ENCODE results near the gene USP13. TPM values are rescaled to one million over a fixed set of nuclear protein-coding genes. Genes with fewer than 3 reads are reported as not detected.

Gene USP13
- 4.6 and 8.2 TPM in 2 replicates for total RNA-seq (2014; rRNA removed; shearing (Covaris generic))
- 6.0 and 9.2 TPM in 2 replicates for polyA plus RNA-seq (2016; fragmentation: Nextera tagmentation; extraction: Ambion mirVana)

GRCh38 chr3:179652447-179653095 is at the start of gene USP13:
TSS of gene USP13 (plus strand) at chr3:179653040. CDS start at chr3:179653226, 186 bp downstream.
- no peaks in the 10 kb centered on the region for H3K9me3 ChIP-seq (ENCODE audit: low read depth)
- in situ Hi-C loops (cut with MboI), result no loop called here
- peak within 1 kb of the TSS; percentile 95 for H3K4me3 ChIP-seq
- no peaks in the 10 kb centered on the region for H3K36me3 ChIP-seq (ENCODE audit: low read depth)
- H3K9ac ChIP-seq, result peak within 1 kb of the TSS; percentile 88
- TF ChIP-seq EZH2 (IDR thresholded peaks at IDR 0.05; ENCODE audit: insufficient read depth, poor library complexity, severe bottlenecking) (no peak), EZH2phosphoT487 (IDR thresholded peaks at IDR 0.05; ENCODE audit: insufficient read depth, low read depth) (no peak)
- peak within 1 kb of the TSS; percentile 98 for H2AFZ ChIP-seq
- peaks cover 8% of the 10 kb centered on the region; the same call in 1 of the 2 replicates for H3K4me1 ChIP-seq (ENCODE audit: insufficient read depth)
- H3K27me3 ChIP-seq (replicated peaks; ENCODE audit: insufficient read depth), result no peaks in the 10 kb centered on the region
- no peaks in the 10 kb centered on the region for H3K9me2 ChIP-seq (ENCODE audit: insufficient read depth)
- peak; percentile 87 for DNase-seq
- H3F3A ChIP-seq (ENCODE audit: insufficient read depth), result peaks cover 23% of the 10 kb centered on the region
- peak within 1 kb of the TSS; percentile 86 for H3K27ac ChIP-seq
- no peaks in the 10 kb centered on the region for H4K20me1 ChIP-seq (ENCODE audit: insufficient read depth)
- peaks cover 37% of the 10 kb centered on the region for H3K79me2 ChIP-seq (ENCODE audit: insufficient read depth)
- WGBS, 2 experiments (ENCODE audit: low coverage in 1 of 2, low lambda C conversion rate in 2 of 2, missing lambda C conversion rate in 2 of 2), result 1 to 2% methylated on average over 19 to 49 of the region's 56 CpGs
- H3K4me2 ChIP-seq (ENCODE audit: unreplicated experiment), result peak within 1 kb of the TSS; percentile 90

GRCh38 chr3:179603321-179603720 is 49.5 kb upstream of the USP13 start:
- peak overlapping the region; percentile 92; the same call in 1 of the 2 replicates for H3K27ac ChIP-seq
- peak overlapping the region; percentile 98 for H3K9ac ChIP-seq
- H3K9me3 ChIP-seq (ENCODE audit: low read depth), result no peaks in the 10 kb centered on the region

GRCh38 chr3:179603831-179604230 is 49.0 kb upstream of the USP13 start:
- Histone ChIP-seq H3K9me2 (ENCODE audit: insufficient read depth) (no peaks in the 10 kb centered on the region), H3F3A (ENCODE audit: insufficient read depth) (no peaks in the 10 kb centered on the region), H3K27me3 (replicated peaks; ENCODE audit: insufficient read depth) (no peaks in the 10 kb centered on the region), H3K4me3 (peak overlapping the region; percentile 99), H3K79me2 (ENCODE audit: insufficient read depth) (peaks cover 97% of the 10 kb centered on the region), H3K36me3 (ENCODE audit: low read depth) (peaks cover 32% of the 10 kb centered on the region), H2AFZ (peak overlapping the region; percentile 98), H3K4me1 (ENCODE audit: insufficient read depth) (peaks cover 13% of the 10 kb centered on the region), H3K27ac (peak overlapping the region; percentile 92), H4K20me1 (ENCODE audit: insufficient read depth) (no peaks in the 10 kb centered on the region), H3K9me3 (ENCODE audit: low read depth) (no peaks in the 10 kb centered on the region), H3K9ac (peak overlapping the region; percentile 98), H3K4me2 (ENCODE audit: unreplicated experiment) (peak overlapping the region; percentile 95)
- DNase-seq, result peak; percentile 53
- TF ChIP-seq EZH2phosphoT487 (IDR thresholded peaks at IDR 0.05; ENCODE audit: insufficient read depth, low read depth) (no peak), EZH2 (IDR thresholded peaks at IDR 0.05; ENCODE audit: insufficient read depth, poor library complexity, severe bottlenecking) (no peak)
- 2% methylated on average over 3 of the region's 3 CpGs for WGBS, 2 experiments (ENCODE audit: low coverage in 1 of 2, low lambda C conversion rate in 2 of 2, missing lambda C conversion rate in 2 of 2)
- in situ Hi-C loops (cut with MboI), result no loop called here

More at GRCh38 chr3:179603321-179603720, 49.5 kb upstream of the USP13 start:
- no peak for TF ChIP-seq EZH2 (IDR thresholded peaks at IDR 0.05; ENCODE audit: insufficient read depth, poor library complexity, severe bottlenecking)
- no peak for TF ChIP-seq EZH2phosphoT487 (IDR thresholded peaks at IDR 0.05; ENCODE audit: insufficient read depth, low read depth)
- H4K20me1 ChIP-seq (ENCODE audit: insufficient read depth), result no peaks in the 10 kb centered on the region
- H3K9me2 ChIP-seq (ENCODE audit: insufficient read depth), result no peaks in the 10 kb centered on the region
- peaks cover 97% of the 10 kb centered on the region for H3K79me2 ChIP-seq (ENCODE audit: insufficient read depth)
- H2AFZ ChIP-seq, result no peak overlapping the region
- peak overlapping the region; percentile 95 for H3K4me2 ChIP-seq (ENCODE audit: unreplicated experiment)
- peak; percentile 3 for DNase-seq
- H3K27me3 ChIP-seq (replicated peaks; ENCODE audit: insufficient read depth), result no peaks in the 10 kb centered on the region
- H3K36me3 ChIP-seq (ENCODE audit: low read depth), result peaks cover 36% of the 10 kb centered on the region
- no peaks in the 10 kb centered on the region for H3F3A ChIP-seq (ENCODE audit: insufficient read depth)
- H3K4me3 ChIP-seq, result peak overlapping the region; percentile 99
- in situ Hi-C loops (cut with MboI), result no loop called here
- WGBS, 2 experiments (ENCODE audit: low coverage in 1 of 2, low lambda C conversion rate in 2 of 2, missing lambda C conversion rate in 2 of 2), result 33 to 39% methylated on average over 4 of the region's 4 CpGs
- peaks cover 13% of the 10 kb centered on the region for H3K4me1 ChIP-seq (ENCODE audit: insufficient read depth)

GRCh38 chr3:179604321-179605078 is 48.3 kb upstream of the USP13 start, which contains the start of the genes MRPL47 and NDUFB5:
TSS of gene MRPL47 (minus strand) at chr3:179604638. CDS start at chr3:179604624, 14 bp downstream.
TSS of gene NDUFB5 (plus strand) at chr3:179604794. CDS start at chr3:179604816, 22 bp downstream.
- in situ Hi-C loops (cut with MboI), result no loop called here
- Histone ChIP-seq H2AFZ (peak within 1 kb of the TSS; percentile 98), H3F3A (ENCODE audit: insufficient read depth) (no peaks in the 10 kb centered on the region), H3K9me3 (ENCODE audit: low read depth) (no peaks in the 10 kb centered on the region), H3K9me2 (ENCODE audit: insufficient read depth) (no peaks in the 10 kb centered on the region), H3K79me2 (ENCODE audit: insufficient read depth) (peaks cover 97% of the 10 kb centered on the region), H4K20me1 (ENCODE audit: insufficient read depth) (no peaks in the 10 kb centered on the region), H3K27ac (peak within 1 kb of the TSS; percentile 92), H3K36me3 (ENCODE audit: low read depth) (peaks cover 25% of the 10 kb centered on the region), H3K27me3 (replicated peaks; ENCODE audit: insufficient read depth) (no peaks in the 10 kb centered on the region), H3K9ac (peak within 1 kb of the TSS; percentile 98), H3K4me1 (ENCODE audit: insufficient read depth) (peaks cover 13% of the 10 kb centered on the region), H3K4me2 (ENCODE audit: unreplicated experiment) (peak within 1 kb of the TSS; percentile 98), H3K4me3 (peak within 1 kb of the TSS; percentile 99)
- 1% methylated on average over 44 to 45 of the region's 45 CpGs for WGBS, 2 experiments (ENCODE audit: low coverage in 1 of 2, low lambda C conversion rate in 2 of 2, missing lambda C conversion rate in 2 of 2)
- peak; percentile 99 for DNase-seq
- TF ChIP-seq EZH2phosphoT487 (IDR thresholded peaks at IDR 0.05; ENCODE audit: insufficient read depth, low read depth) (no peak), EZH2 (IDR thresholded peaks at IDR 0.05; ENCODE audit: insufficient read depth, poor library complexity, severe bottlenecking) (no peak)

Measured in GM23248 (cell line).